Kidney (tissue), 14 donors: ENCODE results near the gene SH2D7. TPM values are rescaled to one million over a fixed set of nuclear protein-coding genes. Genes with fewer than 3 reads are reported as not detected.

Experiments used
- DNase-seq, 5 donors: peaks; one replicate each; pipeline ENCODE4 v3.0.0-alpha.2; 2013 to 2020
- FAIRE-seq: peaks from 2 replicates; lab custom pipeline; 2012; peaks lifted over from hg19 to GRCh38; lab: Jason Lieb, UNC
- H3K27ac ChIP-seq, 2 donors: one replicate each; pipeline ENCODE4 v1.7.0; 2013; ENCODE audit warnings: low read depth in 2 of 2, low read length in 2 of 2, inconsistent platforms in 1 of 2
- H3K27me3 ChIP-seq: one replicate; pipeline ENCODE4 v1.7.1; 2013; ENCODE audit warnings: low read length, inconsistent platforms; ENCODE audit not compliant: control insufficient read depth, insufficient read depth
- H3K36me3 ChIP-seq, 3 donors: one replicate each; pipeline versions ENCODE4 v1.7.0 to v1.7.1; 2013; ENCODE audit warnings: low read length in 3 of 3, control low read depth in 1 of 3, inconsistent platforms in 1 of 3; ENCODE audit not compliant: insufficient read depth in 3 of 3, control insufficient read depth in 2 of 3
- H3K4me1 ChIP-seq, 3 donors: one replicate each; pipeline versions ENCODE4 v1.7.0 to v1.7.1; 2013; ENCODE audit warnings: low read length in 3 of 3, inconsistent platforms in 1 of 3, low read depth in 1 of 3; ENCODE audit not compliant: control insufficient read depth in 2 of 3, insufficient read depth in 2 of 3
- H3K4me3 ChIP-seq, 3 donors: one replicate each; pipeline versions ENCODE4 v1.7.0 to v1.8.1; 2013; ENCODE audit warnings: low read length in 3 of 3, control low read depth in 1 of 3, inconsistent platforms in 1 of 3
- H3K9ac ChIP-seq, 3 donors: one replicate each; pipeline versions ENCODE4 v1.7.0 to v1.7.1; 2013; ENCODE audit warnings: low read length in 3 of 3, control low read depth in 1 of 3, inconsistent platforms in 1 of 3
- H3K9me3 ChIP-seq, 3 donors: one replicate each; pipeline versions ENCODE4 v1.7.0 to v1.7.1; 2013; ENCODE audit warnings: low read length in 3 of 3, control low read depth in 1 of 3, inconsistent platforms in 1 of 3; ENCODE audit not compliant: control insufficient read depth in 2 of 3, insufficient read depth in 1 of 3
- intact Hi-C: fragments of 100-400 bp; cut with DNase I; formaldehyde crosslinking; loops from one replicate; pipeline ENCODE4 v1.11.1; 2022
- polyA plus RNA-seq: library from polyadenylated mRNA; stranded (reverse); fragments of 350-450 nt; fragmentation: Illumina TruSeq; extraction: RNeasy Lipid Tissue Mini Kit (QIAGEN cat#74804); gene quantifications from one replicate; pipeline ENCODE4 v1.2.3, GENCODE V29; 2014; ENCODE audit warnings: low read depth, low replicate concordance; ENCODE audit not compliant: insufficient read depth
- total RNA-seq: library from RNA; stranded (reverse); fragmentation: NEBNext Ultra II Directional; extraction: Animal tissue kit (Norgen Biotek cat#: 25700); gene quantifications from one replicate; pipeline ENCODE4 v1.2.1, GENCODE V29; 2021
- TF ChIP-seq, protein P1 (sequence below): IDR thresholded peaks from 3 replicates; pipeline ENCODE4 v1.5.1; 2012; ENCODE audit warnings: mild to moderate bottlenecking, moderate library complexity, borderline replicate concordance; ENCODE audit not compliant: insufficient read depth; ENCODE audit errors: extremely low read depth
- donor health status: control.
- donor health status: control.
- donor health status: control.
- donor health status: control.
- donor health status: control.
- donor health status: DM: yes; HTN: yes; CAD: no.
- donor health status: Normal renal cell carcinoma (clear cell type).

The SH2D7 gene
- total and polyA plus RNA-seq, 2 donors from 2014 or later: not detected

DNA sequence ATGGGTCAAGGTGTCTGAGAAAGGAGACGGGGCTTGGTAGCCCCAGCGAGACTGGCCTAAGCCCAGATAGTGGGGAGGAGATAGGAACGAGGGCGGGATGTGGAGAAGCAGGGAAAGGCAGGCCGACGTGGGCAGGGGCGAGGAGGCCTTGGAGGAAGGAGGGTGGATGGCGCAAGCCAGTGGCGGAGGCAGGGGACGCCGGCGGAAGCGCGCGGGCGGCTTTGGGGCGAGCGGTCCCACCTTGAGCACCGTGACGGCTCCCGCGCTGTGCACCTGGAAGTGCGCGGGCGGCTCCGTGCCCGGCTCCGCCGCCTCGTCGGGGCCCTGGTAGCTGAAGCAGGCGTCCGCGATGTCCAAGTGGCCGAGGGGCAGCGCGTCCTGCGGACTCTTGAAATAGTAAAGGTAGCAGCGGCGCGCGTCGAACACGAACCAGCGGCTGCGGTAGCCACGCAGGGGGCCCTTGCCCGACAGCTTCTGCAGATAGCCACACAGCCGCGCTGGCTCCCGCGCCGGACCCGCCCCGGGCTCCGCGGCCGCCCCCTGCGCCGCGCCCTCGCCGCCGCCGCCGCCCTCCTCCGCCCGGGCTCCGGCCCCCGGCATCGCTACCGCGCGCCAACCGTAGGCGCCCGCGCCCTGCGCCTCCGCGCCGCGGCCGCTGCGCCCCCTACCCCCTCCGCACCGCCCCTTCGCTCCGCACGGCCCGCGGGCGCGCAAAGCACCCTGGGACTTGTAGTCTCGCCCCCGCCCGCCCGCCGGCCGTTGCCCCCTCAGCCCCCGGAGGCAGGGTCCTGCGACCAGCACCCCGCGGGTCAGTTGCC lies 15.1 kb upstream of the SH2D7 start, which contains the start of gene TBC1D2B:
Gene TBC1D2B, minus strand, starts transcription at position 659 of the 818 bp plus-strand sequence. Its CDS starts 59 bp downstream, at position 600.
- Histone ChIP-seq H3K4me3 (peak within 1 kb of the TSS; percentile 63 to 89 (median 85)), H3K27ac (peak within 1 kb of the TSS; percentile 84 to 93), H3K9ac (peak within 1 kb of the TSS; percentile 44 to 83 (median 82)), H3K4me1 (peaks cover 1 to 15% (median 11%) of the 10 kb centered on the region in 3 donors), H3K9me3 (no peaks in the 10 kb centered on the region), H3K36me3 (no peaks in the 10 kb centered on the region), H3K27me3 (no peaks in the 10 kb centered on the region)
- TF ChIP-seq, protein P1, sequence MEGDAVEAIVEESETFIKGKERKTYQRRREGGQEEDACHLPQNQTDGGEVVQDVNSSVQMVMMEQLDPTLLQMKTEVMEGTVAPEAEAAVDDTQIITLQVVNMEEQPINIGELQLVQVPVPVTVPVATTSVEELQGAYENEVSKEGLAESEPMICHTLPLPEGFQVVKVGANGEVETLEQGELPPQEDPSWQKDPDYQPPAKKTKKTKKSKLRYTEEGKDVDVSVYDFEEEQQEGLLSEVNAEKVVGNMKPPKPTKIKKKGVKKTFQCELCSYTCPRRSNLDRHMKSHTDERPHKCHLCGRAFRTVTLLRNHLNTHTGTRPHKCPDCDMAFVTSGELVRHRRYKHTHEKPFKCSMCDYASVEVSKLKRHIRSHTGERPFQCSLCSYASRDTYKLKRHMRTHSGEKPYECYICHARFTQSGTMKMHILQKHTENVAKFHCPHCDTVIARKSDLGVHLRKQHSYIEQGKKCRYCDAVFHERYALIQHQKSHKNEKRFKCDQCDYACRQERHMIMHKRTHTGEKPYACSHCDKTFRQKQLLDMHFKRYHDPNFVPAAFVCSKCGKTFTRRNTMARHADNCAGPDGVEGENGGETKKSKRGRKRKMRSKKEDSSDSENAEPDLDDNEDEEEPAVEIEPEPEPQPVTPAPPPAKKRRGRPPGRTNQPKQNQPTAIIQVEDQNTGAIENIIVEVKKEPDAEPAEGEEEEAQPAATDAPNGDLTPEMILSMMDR: no peak
- FAIRE-seq: no peak
- intact Hi-C loops: no loop called here
- peak; percentile 56 to 88 (median 72) for DNase-seq

DNA sequence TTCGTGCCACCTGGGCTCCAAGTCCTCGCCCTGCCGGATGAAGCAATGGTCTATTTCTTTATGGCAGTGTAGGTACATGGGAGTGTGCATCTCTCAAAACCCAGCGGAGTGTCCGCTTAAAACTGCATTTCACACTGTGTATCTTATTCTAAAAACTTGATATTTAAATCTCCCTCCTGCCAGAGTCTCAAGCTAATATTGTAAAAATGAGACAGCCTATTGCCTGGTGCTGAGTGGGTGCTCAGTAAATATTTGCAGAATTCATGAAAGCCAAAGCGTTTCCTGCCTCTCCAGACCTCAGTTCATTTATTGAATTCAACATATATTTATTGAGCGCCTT lies 14.5 kb upstream of the SH2D7 start:
- H3K27ac ChIP-seq: peak overlapping the region in 1 of 2 donors; percentile 69
- H3K36me3 ChIP-seq: no peaks in the 10 kb centered on the region
- H3K9ac ChIP-seq: peak overlapping the region; percentile 41 to 65 (median 43)
- DNase-seq (no peak), FAIRE-seq (no peak)
- H3K9me3 ChIP-seq: no peaks in the 10 kb centered on the region
- TF ChIP-seq, protein P1: no peak
- H3K4me1 ChIP-seq: peaks cover 0 to 16% (median 6%) of the 10 kb centered on the region in 3 donors
- peak overlapping the region; percentile 63 to 79 (median 76) for H3K4me3 ChIP-seq
- H3K27me3 ChIP-seq: no peaks in the 10 kb centered on the region
- intact Hi-C loops: no loop called here

DNA sequence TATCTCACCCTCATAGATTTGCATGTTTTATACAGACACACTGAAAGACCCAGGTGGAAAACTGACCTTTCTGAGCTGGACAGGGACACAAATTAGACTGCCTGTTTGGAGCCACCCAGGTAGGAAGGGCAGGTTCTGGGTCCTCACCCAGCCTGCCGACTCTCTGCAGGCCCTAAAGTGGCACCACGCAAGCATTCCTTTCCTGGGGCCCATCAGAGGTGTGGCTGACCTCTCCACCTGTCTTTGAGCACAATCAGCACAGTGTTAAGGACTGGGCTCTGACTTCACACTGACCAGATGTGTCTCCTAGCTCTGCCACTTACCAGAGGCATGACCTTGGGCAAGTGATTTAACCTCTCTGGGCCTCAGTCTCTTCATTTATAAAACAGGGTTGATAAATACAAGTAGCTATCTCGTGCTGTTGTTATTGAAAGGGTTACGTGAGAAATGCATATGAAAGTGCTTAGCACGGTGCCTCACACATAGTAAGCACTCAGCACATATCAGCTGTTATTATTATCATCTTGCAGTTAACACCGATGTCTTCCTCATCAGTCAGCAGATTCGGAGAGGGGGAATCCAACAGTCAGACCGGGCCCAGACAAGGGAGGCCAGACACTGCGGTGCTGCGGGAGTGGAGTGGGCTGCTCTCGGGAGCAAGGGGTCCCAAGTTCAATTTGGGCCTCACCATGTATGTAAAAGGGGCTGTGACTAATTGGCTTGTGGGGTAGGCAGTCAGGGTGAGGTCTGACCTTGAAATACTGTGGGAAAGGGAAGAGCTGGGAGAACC lies 12.9 kb upstream of the SH2D7 start:
- H3K4me3 ChIP-seq: no peak overlapping the region
- DNase-seq (no peak), FAIRE-seq (no peak)
- TF ChIP-seq, protein P1: no peak
- H3K9me3 ChIP-seq: no peaks in the 10 kb centered on the region
- no peak overlapping the region for H3K9ac ChIP-seq
- intact Hi-C loops: no loop called here
- no peaks in the 10 kb centered on the region for H3K36me3 ChIP-seq
- H3K4me1 ChIP-seq: peaks cover 0 to 19% (median 12%) of the 10 kb centered on the region in 3 donors
- no peaks in the 10 kb centered on the region for H3K27me3 ChIP-seq
- H3K27ac ChIP-seq: no peak overlapping the region
